A673 (cell line): ENCODE results near the gene USP51. TPM values are rescaled to one million over a fixed set of nuclear protein-coding genes. Genes with fewer than 3 reads are reported as not detected.
A peak's percentile ranks its signal among the peaks of the same experiment; 100 is the strongest.

Experiments
- BruUV-seq: library from RNA; stranded (reverse); fragments of 400-500 nt; replicated peaks from 2 replicates; lab custom pipeline; 2021; lab: Mats Ljungman, UMichigan
- CTCF ChIA-PET: fragments of 300-600 bp; sonication (Branson Sonifier 250); formaldehyde crosslinking; loops from one replicate; lab custom pipeline; 2022; ENCODE audit warnings: antibody characterized with exemption; lab: Charles Lee
- POLR2A ChIA-PET: fragments of 300-600 bp; sonication (Branson Sonifier 250); formaldehyde crosslinking; loops from one replicate; lab custom pipeline; 2022; ENCODE audit warnings: antibody characterized with exemption; ENCODE audit not compliant: low non-redundant PET; lab: Charles Lee
- DNase-seq: peaks from one replicate; pipeline ENCODE4 v3.0.0-alpha.2; 2015; ENCODE audit warnings: low spot score
- H3K27ac ChIP-seq: fragments of 200-600 bp; sonication (generic); 2 replicates; pipeline ENCODE4 v1.5.1; 2016; ENCODE audit warnings: mixed run types, low read depth, mild to moderate bottlenecking, mixed read lengths, antibody characterized with exemption, low read length; ENCODE audit not compliant: poor library complexity, severe bottlenecking
- H3K27me3 ChIP-seq: fragments of 200-600 bp; sonication (generic); replicated peaks from 2 replicates; pipeline ENCODE4 v1.6.1; 2017; ENCODE audit warnings: mixed run types, low read depth, mild to moderate bottlenecking, mixed read lengths, antibody characterized with exemption, low read length; ENCODE audit not compliant: insufficient read depth, poor library complexity
- H3K36me3 ChIP-seq: fragments of 200-600 bp; sonication (generic); 2 replicates; pipeline ENCODE4 v1.6.1; 2016; ENCODE audit warnings: mixed run types, mild to moderate bottlenecking, mixed read lengths, antibody characterized with exemption, low read length; ENCODE audit not compliant: insufficient read depth, poor library complexity, severe bottlenecking
- H3K4me1 ChIP-seq: fragments of 200-600 bp; sonication (generic); 2 replicates; pipeline ENCODE4 v1.6.1; 2017; ENCODE audit warnings: mixed run types, mild to moderate bottlenecking, mixed read lengths, antibody characterized with exemption, low read length; ENCODE audit not compliant: insufficient read depth, poor library complexity, severe bottlenecking
- H3K4me3 ChIP-seq: fragments of 200-600 bp; sonication (generic); 2 replicates; pipeline ENCODE4 v1.5.1; 2016; ENCODE audit warnings: low read depth, mixed run types, mild to moderate bottlenecking, mixed read lengths, low read length; ENCODE audit not compliant: poor library complexity, severe bottlenecking
- H3K9me3 ChIP-seq: fragments of 200-600 bp; sonication (generic); 2 replicates; pipeline ENCODE4 v1.6.1; 2016; ENCODE audit warnings: mixed run types, low read depth, mild to moderate bottlenecking, mixed read lengths, antibody characterized with exemption, low read length; ENCODE audit not compliant: poor library complexity, severe bottlenecking
- CTCF ChIP-seq: fragments of 300-800, 200-600 bp; sonication (generic); conservative IDR thresholded peaks from 2 replicates; pipeline ENCODE4 v1.5.1; 2017; ENCODE audit warnings: low read depth, mild to moderate bottlenecking, antibody characterized with exemption, low read length, moderate library complexity, mixed read lengths
- EZH2 ChIP-seq: fragments of 200-600 bp; sonication (generic); IDR thresholded peaks from 2 replicates; pipeline ENCODE4 v1.6.1; 2017; ENCODE audit warnings: borderline replicate concordance, low read depth, mild to moderate bottlenecking, mixed read lengths, antibody characterized with exemption, low read length; ENCODE audit not compliant: poor library complexity, severe bottlenecking
- intact Hi-C: fragments of 100-400 bp; cut with micrococcal nuclease; formaldehyde crosslinking; loops from one replicate; pipeline ENCODE4 v1.10.0; 2022; ENCODE audit not compliant: unreplicated experiment
- total RNA-seq: library from RNA; stranded (reverse); gene quantifications from 2 replicates; pipeline ENCODE4 v1.2.3, GENCODE V29; 2021

The USP51 gene
- total RNA-seq, 1 experiment from 2014 or later: 1.4 TPM

- peak; percentile 56 for DNase-seq
- no peaks in the 10 kb centered on the region for H3K27me3 ChIP-seq
- peak overlapping the region; percentile 61 for H3K4me3 ChIP-seq
- H3K27ac ChIP-seq: peak overlapping the region; percentile 76
- TSS peak; percentile 92 for BruUV-seq
- intact Hi-C loops: no loop called here
- no peak for TF ChIP-seq CTCF
- no peak for TF ChIP-seq EZH2
- POLR2A ChIA-PET: no interaction called here
- CTCF ChIA-PET: no interaction called here
- no peaks in the 10 kb centered on the region for H3K4me1 ChIP-seq
- H3K36me3 ChIP-seq: no peaks in the 10 kb centered on the region
- H3K9me3 ChIP-seq: no peaks in the 10 kb centered on the region
Observed at GRCh38 chrX:55488593-55489313, 895 bp downstream of the USP51 start.

GRCh38 chrX:55488006-55488592 lies 1.5 kb downstream of the USP51 start:
- ChIA-PET CTCF (no interaction called here), POLR2A (no interaction called here)
- no peaks in the 10 kb centered on the region for H3K36me3 ChIP-seq
- H3K4me1 ChIP-seq: no peaks in the 10 kb centered on the region
- DNase-seq: no peak
- no peak overlapping the region for H3K27ac ChIP-seq
- TF ChIP-seq EZH2 (no peak), CTCF (no peak)
- no peaks in the 10 kb centered on the region for H3K9me3 ChIP-seq
- H3K27me3 ChIP-seq: no peaks in the 10 kb centered on the region
- peak overlapping the region; percentile 61 for H3K4me3 ChIP-seq
- no TSS peak for BruUV-seq
- intact Hi-C loops: no loop called here

DNA sequence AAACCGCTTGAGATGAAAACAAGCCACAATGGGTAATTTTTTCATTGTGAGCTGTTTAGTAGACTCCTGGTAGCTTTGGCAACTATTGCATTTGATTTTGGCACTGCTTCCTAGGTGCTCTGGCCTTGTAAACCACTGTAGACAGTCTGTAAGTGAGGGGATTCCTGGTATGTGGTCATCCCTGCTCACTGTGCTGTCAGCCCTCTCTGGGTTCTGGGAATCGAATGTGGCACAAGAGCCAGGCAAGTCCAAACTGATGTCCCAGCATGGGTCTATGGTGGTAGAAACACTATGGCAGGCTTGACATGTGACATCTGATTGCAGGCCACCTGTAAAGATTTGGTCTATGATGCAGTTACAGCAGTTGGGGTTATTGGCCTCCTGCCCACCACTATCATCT lies 2.5 kb downstream of the USP51 start:
- Histone ChIP-seq H3K36me3 (no peaks in the 10 kb centered on the region), H3K27ac (no peak overlapping the region), H3K9me3 (no peaks in the 10 kb centered on the region), H3K4me3 (no peak overlapping the region), H3K27me3 (no peaks in the 10 kb centered on the region), H3K4me1 (no peaks in the 10 kb centered on the region)
- DNase-seq: no peak
- TF ChIP-seq CTCF (no peak), EZH2 (no peak)
- intact Hi-C loops: no loop called here
- BruUV-seq: no TSS peak
- POLR2A ChIA-PET: no interaction called here
- CTCF ChIA-PET: no interaction called here
